MM.1S (cell line): ENCODE data around the gene FADD.

Experiments used
- DNase-seq: peaks from one replicate; pipeline ENCODE4 v3.0.0-alpha.2; 2015
- H2AFZ ChIP-seq: fragments of 300-600 bp; sonication (generic); 2 replicates; pipeline ENCODE4 v1.6.0; 2016; ENCODE audit warnings: antibody characterized with exemption, low read length
- H3F3A ChIP-seq: fragments of 300-600 bp; sonication (generic); 2 replicates; pipeline ENCODE4 v1.6.1; 2016; ENCODE audit warnings: mild to moderate bottlenecking, antibody characterized with exemption, low read length, moderate library complexity, mixed read lengths; ENCODE audit not compliant: insufficient read depth
- H3K27ac ChIP-seq: fragments of 300-600 bp; sonication (generic); 2 replicates; pipeline ENCODE4 v1.5.1; 2016; ENCODE audit warnings: mild to moderate bottlenecking, low read length
- H3K27me3 ChIP-seq: fragments of 300-600 bp; sonication (generic); replicated peaks from 2 replicates; pipeline ENCODE4 v1.6.0; 2016; ENCODE audit warnings: low read length; ENCODE audit not compliant: insufficient read depth
- H3K36me3 ChIP-seq: fragments of 300-600 bp; sonication (generic); replicated peaks from 2 replicates; pipeline ENCODE4 v1.6.1; 2016; ENCODE audit warnings: mild to moderate bottlenecking, low read length, mixed read lengths; ENCODE audit not compliant: insufficient read depth
- H3K4me1 ChIP-seq: fragments of 300-600 bp; sonication (generic); 2 replicates; pipeline ENCODE4 v1.6.1; 2016; ENCODE audit warnings: low read length, mixed read lengths
- H3K4me2 ChIP-seq: fragments of 300-600 bp; sonication (generic); 2 replicates; pipeline ENCODE4 v1.6.0; 2016; ENCODE audit warnings: low read depth, low read length
- H3K4me3 ChIP-seq: fragments of 300-600 bp; sonication (generic); 2 replicates; pipeline ENCODE4 v1.5.1; 2016; ENCODE audit warnings: low read length, mixed read lengths
- H3K79me2 ChIP-seq: fragments of 300-600 bp; sonication (generic); 2 replicates; pipeline ENCODE4 v1.6.1; 2016; ENCODE audit warnings: mixed run types, low read length, mixed read lengths
- H3K9ac ChIP-seq: fragments of 300-600 bp; sonication (generic); 2 replicates; pipeline ENCODE4 v1.6.1; 2016; ENCODE audit warnings: low read length, mixed read lengths
- H3K9me2 ChIP-seq: fragments of 300-600 bp; sonication (generic); replicated peaks from 2 replicates; pipeline ENCODE4 v1.6.1; 2016; ENCODE audit warnings: mild to moderate bottlenecking, low read length, mixed read lengths; ENCODE audit not compliant: insufficient read depth
- H3K9me3 ChIP-seq: fragments of 300-600 bp; sonication (generic); replicated peaks from 2 replicates; pipeline ENCODE4 v1.6.1; 2016; ENCODE audit warnings: mild to moderate bottlenecking, low read length, mixed read lengths; ENCODE audit not compliant: insufficient read depth
- H4K20me1 ChIP-seq: fragments of 300-600 bp; sonication (generic); 2 replicates; pipeline ENCODE4 v1.6.1; 2016; ENCODE audit warnings: mild to moderate bottlenecking, low read length, moderate library complexity, mixed read lengths; ENCODE audit not compliant: insufficient read depth
- CTCF ChIP-seq: fragments of 300-600 bp; sonication (generic); IDR thresholded peaks from 2 replicates; pipeline ENCODE4 v1.5.1; 2016; ENCODE audit warnings: antibody characterized with exemption, low read length, mixed read lengths
- EZH2 ChIP-seq: fragments of 300-600 bp; sonication (generic); optimal IDR thresholded peaks from 2 replicates; pipeline ENCODE3; 2017; ENCODE audit warnings: low read depth, mild to moderate bottlenecking, antibody characterized with exemption, low read length, mixed read lengths
- EZH2phosphoT487 ChIP-seq: fragments of 300-600 bp; sonication (generic); IDR thresholded peaks from 2 replicates; pipeline ENCODE4 v1.6.1; 2018; ENCODE audit warnings: antibody characterized with exemption, low read length

The FADD gene

GRCh38 chr11:70183483-70184176 lies 19.5 kb upstream of the FADD start:
- H3K36me3 ChIP-seq: no peaks in the 10 kb centered on the region
- H3F3A ChIP-seq: no peaks in the 10 kb centered on the region
- no peaks in the 10 kb centered on the region for H3K9me3 ChIP-seq
- TF ChIP-seq EZH2phosphoT487 (no peak), EZH2 (no peak), CTCF (no peak)
- no peak for DNase-seq
- no peaks in the 10 kb centered on the region for H3K79me2 ChIP-seq
- H3K9ac ChIP-seq: no peak overlapping the region
- no peaks in the 10 kb centered on the region for H4K20me1 ChIP-seq
- no peak overlapping the region for H2AFZ ChIP-seq
- H3K4me1 ChIP-seq: no peaks in the 10 kb centered on the region
- H3K27ac ChIP-seq: no peak overlapping the region
- no peak overlapping the region for H3K4me2 ChIP-seq
- peaks cover 99% of the 10 kb centered on the region for H3K27me3 ChIP-seq
- no peak overlapping the region for H3K4me3 ChIP-seq
- no peaks in the 10 kb centered on the region for H3K9me2 ChIP-seq

- H3K27ac ChIP-seq: no peak overlapping the region
- H3K4me2 ChIP-seq: no peak overlapping the region
- no peak for DNase-seq
- no peak for TF ChIP-seq CTCF
- no peak for TF ChIP-seq EZH2phosphoT487
- TF ChIP-seq EZH2: no peak
- H3K9me3 ChIP-seq: no peaks in the 10 kb centered on the region
- no peaks in the 10 kb centered on the region for H3F3A ChIP-seq
- no peak overlapping the region for H3K9ac ChIP-seq
- no peaks in the 10 kb centered on the region for H3K79me2 ChIP-seq
- no peaks in the 10 kb centered on the region for H3K4me1 ChIP-seq
- no peaks in the 10 kb centered on the region for H4K20me1 ChIP-seq
- peaks cover 99% of the 10 kb centered on the region for H3K27me3 ChIP-seq
- H3K36me3 ChIP-seq: no peaks in the 10 kb centered on the region
- no peak overlapping the region for H3K4me3 ChIP-seq
- no peaks in the 10 kb centered on the region for H3K9me2 ChIP-seq
- no peak overlapping the region for H2AFZ ChIP-seq
Observed at GRCh38 chr11:70184396-70184795, 18.7 kb upstream of the FADD start.

GRCh38 chr11:70185348-70186055 lies 17.6 kb upstream of the FADD start:
- no peak for DNase-seq
- H3K79me2 ChIP-seq: no peaks in the 10 kb centered on the region
- no peak overlapping the region for H3K4me3 ChIP-seq
- no peaks in the 10 kb centered on the region for H3K36me3 ChIP-seq
- H3K4me2 ChIP-seq: no peak overlapping the region
- H4K20me1 ChIP-seq: no peaks in the 10 kb centered on the region
- H3F3A ChIP-seq: no peaks in the 10 kb centered on the region
- H3K9me2 ChIP-seq: no peaks in the 10 kb centered on the region
- H3K9me3 ChIP-seq: no peaks in the 10 kb centered on the region
- H3K27ac ChIP-seq: no peak overlapping the region
- H3K27me3 ChIP-seq: peaks cover 99% of the 10 kb centered on the region
- TF ChIP-seq CTCF: no peak
- TF ChIP-seq EZH2: no peak
- TF ChIP-seq EZH2phosphoT487: no peak
- no peak overlapping the region for H2AFZ ChIP-seq
- no peaks in the 10 kb centered on the region for H3K4me1 ChIP-seq
- no peak overlapping the region for H3K9ac ChIP-seq
